ENCODE results near the gene KCNG2. TPM values are rescaled to one million over a fixed set of nuclear protein-coding genes. Genes with fewer than 3 reads are reported as not detected.

The KCNG2 gene
- total and polyA plus RNA-seq, 10 of the 15 experiments (the other 5 are each of a cell fraction or from before 2014, with no cell fraction given), result 0.20 to 0.23 TPM; not detected in 8

DNA sequence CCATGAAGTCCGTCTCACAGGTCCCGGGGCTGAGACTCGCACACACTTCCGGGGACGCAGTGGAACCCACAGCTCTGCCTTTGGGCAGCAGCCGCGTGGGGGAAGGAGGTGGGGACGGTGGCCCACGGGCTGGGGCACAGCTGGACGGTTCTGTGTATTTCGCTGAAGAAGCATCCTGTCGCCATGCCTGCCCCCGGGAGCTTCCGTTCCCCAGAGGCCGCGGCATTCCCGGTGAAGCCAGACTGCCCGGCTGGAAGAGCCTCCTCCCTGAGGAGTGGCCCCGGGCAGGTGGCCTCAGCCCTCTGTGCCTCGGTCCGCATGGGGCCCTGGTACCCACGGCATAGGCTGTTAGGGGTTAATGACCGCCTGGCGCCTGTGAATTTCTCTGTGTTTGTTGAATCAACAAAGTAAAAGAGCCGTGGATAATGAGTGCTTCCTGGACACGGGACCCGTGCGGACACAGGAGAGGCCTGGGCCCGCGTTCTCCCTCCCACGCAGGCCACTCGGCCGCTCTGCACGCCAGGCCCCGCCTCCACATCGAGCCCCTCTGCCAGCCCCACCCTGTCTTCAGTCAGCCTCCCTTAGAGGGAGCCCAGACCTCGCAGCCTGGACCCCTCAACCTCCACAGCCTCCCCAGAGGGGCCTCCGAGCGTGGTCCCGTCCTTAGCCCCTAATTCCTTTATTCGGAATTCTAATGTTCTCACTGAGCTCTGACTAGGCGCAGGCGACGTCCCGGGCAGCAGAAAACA, 51.0 kb downstream of the KCNG2 start:
- WGBS (ENCODE audit: insufficient coverage, insufficient replicate concordance, low lambda C conversion rate, missing lambda C conversion rate), result 86% methylated on average over 44 of the region's 45 CpGs
- Histone ChIP-seq H3K4me2 (ENCODE audit: control insufficient read depth, insufficient read depth) (no peak overlapping the region), H3K4me1 (ENCODE audit: control insufficient read depth, insufficient read depth, low read length) (no peaks in the 10 kb centered on the region), H3K79me2 (ENCODE audit: control insufficient read depth, insufficient read depth, low read length) (no peaks in the 10 kb centered on the region), H3K9ac (ENCODE audit: control insufficient read depth, insufficient read depth, low read length) (no peak overlapping the region), H3K27me3 (replicated peaks in 1 of 2; ENCODE audit: control insufficient read depth in 2 of 2, insufficient read depth in 2 of 2, low read length in 1 of 2) (no peaks in the 10 kb centered on the region), H2AFZ (ENCODE audit: control insufficient read depth, low read depth, low read length) (no peak overlapping the region), H4K20me1 (ENCODE audit: control insufficient read depth, insufficient read depth) (no peaks in the 10 kb centered on the region), H3K36me3 (ENCODE audit: control insufficient read depth in 2 of 2, insufficient read depth in 2 of 2, low read length in 1 of 2) (no peaks in the 10 kb centered on the region), H3K9me3 (replicated peaks; ENCODE audit: control insufficient read depth, insufficient read depth, low read length) (peaks cover 1% of the 10 kb centered on the region; the same call in 1 of the 3 replicates), H3K27ac (ENCODE audit: control insufficient read depth, insufficient read depth) (no peak overlapping the region), H3K4me3 (no peak overlapping the region)
- RAD21 ChIA-PET (ENCODE audit: unreplicated experiment), result no interaction called here
- FAIRE-seq (no peak), ATAC-seq (no peak), DNase-seq (ENCODE audit: low read depth, low spot score) (no peak)
- no TSS peak for BruUV-seq (replicated peaks)
- in situ Hi-C loops (cut with MboI) (no loop called here), intact Hi-C loops (cut with micrococcal nuclease; ENCODE audit: unreplicated experiment) (no loop called here)
- POLR2A ChIA-PET, result no interaction called here
- CTCF ChIA-PET, result no interaction called here
- SMC1A ChIA-PET (ENCODE audit: uncharacterized antibody, unreplicated experiment), result no interaction called here
- TF ChIP-seq FOXK2 (IDR thresholded peaks at IDR 0.05), result no peak
- no peak for TF ChIP-seq CBFB (IDR thresholded peaks at IDR 0.05; ENCODE audit: low read depth)
- TF ChIP-seq, protein P1, sequence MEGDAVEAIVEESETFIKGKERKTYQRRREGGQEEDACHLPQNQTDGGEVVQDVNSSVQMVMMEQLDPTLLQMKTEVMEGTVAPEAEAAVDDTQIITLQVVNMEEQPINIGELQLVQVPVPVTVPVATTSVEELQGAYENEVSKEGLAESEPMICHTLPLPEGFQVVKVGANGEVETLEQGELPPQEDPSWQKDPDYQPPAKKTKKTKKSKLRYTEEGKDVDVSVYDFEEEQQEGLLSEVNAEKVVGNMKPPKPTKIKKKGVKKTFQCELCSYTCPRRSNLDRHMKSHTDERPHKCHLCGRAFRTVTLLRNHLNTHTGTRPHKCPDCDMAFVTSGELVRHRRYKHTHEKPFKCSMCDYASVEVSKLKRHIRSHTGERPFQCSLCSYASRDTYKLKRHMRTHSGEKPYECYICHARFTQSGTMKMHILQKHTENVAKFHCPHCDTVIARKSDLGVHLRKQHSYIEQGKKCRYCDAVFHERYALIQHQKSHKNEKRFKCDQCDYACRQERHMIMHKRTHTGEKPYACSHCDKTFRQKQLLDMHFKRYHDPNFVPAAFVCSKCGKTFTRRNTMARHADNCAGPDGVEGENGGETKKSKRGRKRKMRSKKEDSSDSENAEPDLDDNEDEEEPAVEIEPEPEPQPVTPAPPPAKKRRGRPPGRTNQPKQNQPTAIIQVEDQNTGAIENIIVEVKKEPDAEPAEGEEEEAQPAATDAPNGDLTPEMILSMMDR (IDR thresholded peaks at IDR 0.05 in 2 of 3, conservative IDR thresholded peaks at IDR 0.05 in 1 of 3; ENCODE audit: control insufficient read depth in 2 of 3, extremely low read depth in 1 of 3, insufficient read depth in 1 of 3, low read depth in 3 of 3, low read length in 3 of 3), result no peak
- TF ChIP-seq CEBPB (IDR thresholded peaks at IDR 0.05; ENCODE audit: borderline replicate concordance in 1 of 2, low read depth in 2 of 2, low read length in 2 of 2), result no peak
- TF ChIP-seq JUND (IDR thresholded peaks at IDR 0.05; ENCODE audit: low read depth, low read length), result no peak
- TF ChIP-seq HDAC2 (IDR thresholded peaks at IDR 0.05), result no peak
- TF ChIP-seq BRCA1 (IDR thresholded peaks at IDR 0.05; ENCODE audit: low read depth, low read length), result no peak
- TF ChIP-seq, protein P2, sequence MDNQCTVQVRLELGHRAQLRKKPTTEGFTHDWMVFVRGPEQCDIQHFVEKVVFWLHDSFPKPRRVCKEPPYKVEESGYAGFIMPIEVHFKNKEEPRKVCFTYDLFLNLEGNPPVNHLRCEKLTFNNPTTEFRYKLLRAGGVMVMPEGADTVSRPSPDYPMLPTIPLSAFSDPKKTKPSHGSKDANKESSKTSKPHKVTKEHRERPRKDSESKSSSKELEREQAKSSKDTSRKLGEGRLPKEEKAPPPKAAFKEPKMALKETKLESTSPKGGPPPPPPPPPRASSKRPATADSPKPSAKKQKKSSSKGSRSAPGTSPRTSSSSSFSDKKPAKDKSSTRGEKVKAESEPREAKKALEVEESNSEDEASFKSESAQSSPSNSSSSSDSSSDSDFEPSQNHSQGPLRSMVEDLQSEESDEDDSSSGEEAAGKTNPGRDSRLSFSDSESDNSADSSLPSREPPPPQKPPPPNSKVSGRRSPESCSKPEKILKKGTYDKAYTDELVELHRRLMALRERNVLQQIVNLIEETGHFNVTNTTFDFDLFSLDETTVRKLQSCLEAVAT (IDR thresholded peaks at IDR 0.05), result no peak
- no peak for TF ChIP-seq FOXM1 (IDR thresholded peaks at IDR 0.05; ENCODE audit: low read depth, low read length)
- TF ChIP-seq NFIC (IDR thresholded peaks at IDR 0.05; ENCODE audit: low read depth, low read length), result no peak
- no peak for TF ChIP-seq TBL1XR1 (IDR thresholded peaks at IDR 0.05; ENCODE audit: low read depth, low read length)
- no peak for TF ChIP-seq BHLHE40 (IDR thresholded peaks at IDR 0.05; ENCODE audit: borderline replicate concordance in 1 of 2, low read depth in 2 of 2, low read length in 1 of 2)
- TF ChIP-seq MTA2 (IDR thresholded peaks at IDR 0.05; ENCODE audit: low read depth), result no peak
- no peak for TF ChIP-seq IRF4 (IDR thresholded peaks at IDR 0.05; ENCODE audit: low read depth, low read length)
- no peak for TF ChIP-seq NFYB (IDR thresholded peaks at IDR 0.05; ENCODE audit: insufficient read depth, low read depth, low read length)
- TF ChIP-seq, protein P3, sequence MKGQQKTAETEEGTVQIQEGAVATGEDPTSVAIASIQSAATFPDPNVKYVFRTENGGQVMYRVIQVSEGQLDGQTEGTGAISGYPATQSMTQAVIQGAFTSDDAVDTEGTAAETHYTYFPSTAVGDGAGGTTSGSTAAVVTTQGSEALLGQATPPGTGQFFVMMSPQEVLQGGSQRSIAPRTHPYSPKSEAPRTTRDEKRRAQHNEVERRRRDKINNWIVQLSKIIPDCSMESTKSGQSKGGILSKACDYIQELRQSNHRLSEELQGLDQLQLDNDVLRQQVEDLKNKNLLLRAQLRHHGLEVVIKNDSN (IDR thresholded peaks at IDR 0.05; ENCODE audit: borderline replicate concordance, extremely low read length, insufficient read depth, low read depth, low read length), result no peak
- TF ChIP-seq, protein P4, sequence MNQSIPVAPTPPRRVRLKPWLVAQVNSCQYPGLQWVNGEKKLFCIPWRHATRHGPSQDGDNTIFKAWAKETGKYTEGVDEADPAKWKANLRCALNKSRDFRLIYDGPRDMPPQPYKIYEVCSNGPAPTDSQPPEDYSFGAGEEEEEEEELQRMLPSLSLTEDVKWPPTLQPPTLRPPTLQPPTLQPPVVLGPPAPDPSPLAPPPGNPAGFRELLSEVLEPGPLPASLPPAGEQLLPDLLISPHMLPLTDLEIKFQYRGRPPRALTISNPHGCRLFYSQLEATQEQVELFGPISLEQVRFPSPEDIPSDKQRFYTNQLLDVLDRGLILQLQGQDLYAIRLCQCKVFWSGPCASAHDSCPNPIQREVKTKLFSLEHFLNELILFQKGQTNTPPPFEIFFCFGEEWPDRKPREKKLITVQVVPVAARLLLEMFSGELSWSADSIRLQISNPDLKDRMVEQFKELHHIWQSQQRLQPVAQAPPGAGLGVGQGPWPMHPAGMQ (IDR thresholded peaks at IDR 0.05; ENCODE audit: borderline replicate concordance), result no peak
- no peak for TF ChIP-seq SIN3A (IDR thresholded peaks at IDR 0.05; ENCODE audit: low read depth, low read length)

Measured in GM12878 (cell line).